Smooth muscle cell (in vitro differentiated cells): ENCODE results near the gene GALNT14. TPM values are rescaled to one million over a fixed set of nuclear protein-coding genes. Genes with fewer than 3 reads are reported as not detected.

Experiments
- DNase-seq: peaks from one replicate; lab custom pipeline; 2025; ENCODE audit not compliant: unreplicated experiment; lab: John Stamatoyannopoulos, UW
- H2AFZ ChIP-seq: fragments of 200-600 bp; sonication (generic); 2 replicates; pipeline ENCODE4 v1.6.0; 2016; ENCODE audit warnings: antibody characterized with exemption, low read depth, mild to moderate bottlenecking
- H3F3A ChIP-seq: fragments of 200-600 bp; sonication (generic); 2 replicates; pipeline ENCODE4 v1.6.0; 2017; ENCODE audit warnings: antibody characterized with exemption, low read depth
- H3K27ac ChIP-seq: fragments of 200-600 bp; sonication (generic); 2 replicates; pipeline ENCODE4 v1.5.1; 2016; ENCODE audit warnings: low read depth, mild to moderate bottlenecking
- H3K27me3 ChIP-seq: fragments of 200-600 bp; sonication (generic); 2 replicates; pipeline ENCODE4 v1.6.1; 2016; ENCODE audit warnings: low read depth, mild to moderate bottlenecking
- H3K36me3 ChIP-seq: fragments of 200-600 bp; sonication (generic); 2 replicates; pipeline ENCODE4 v1.5.1; 2016; ENCODE audit warnings: low read depth
- H3K4me1 ChIP-seq: fragments of 200-600 bp; sonication (generic); 2 replicates; pipeline ENCODE4 v1.5.1; 2016; ENCODE audit warnings: low read depth
- H3K4me2 ChIP-seq: fragments of 200-600 bp; sonication (generic); 2 replicates; pipeline ENCODE4 v1.6.0; 2016; ENCODE audit warnings: mild to moderate bottlenecking
- H3K4me3 ChIP-seq: fragments of 200-600 bp; sonication (generic); 2 replicates; pipeline ENCODE4 v1.5.1; 2016; ENCODE audit warnings: mild to moderate bottlenecking
- H3K79me2 ChIP-seq: fragments of 200-600 bp; sonication (generic); 2 replicates; pipeline ENCODE4 v1.6.0; 2016; ENCODE audit warnings: low read depth, mild to moderate bottlenecking
- H3K9ac ChIP-seq: fragments of 200-600 bp; sonication (generic); 2 replicates; pipeline ENCODE4 v1.6.0; 2016; ENCODE audit warnings: low read depth
- H3K9me3 ChIP-seq: fragments of 200-600 bp; sonication (generic); replicated peaks from 2 replicates; pipeline ENCODE4 v1.5.1; 2016; ENCODE audit warnings: low read depth
- H4K20me1 ChIP-seq: fragments of 200-600 bp; sonication (generic); 2 replicates; pipeline ENCODE4 v1.6.0; 2016; ENCODE audit warnings: low read depth
- WGBS: methylation state at CpG from one replicate; pipeline ENCODE4 v1.1.7; 2016; ENCODE audit warnings: low lambda C conversion rate; 5-methylcytosine and 5-hydroxymethylcytosine counted together
- polyA plus RNA-seq: library from polyadenylated mRNA; unstranded; fragments of >200 nt; fragmentation: Nextera tagmentation; extraction: Ambion mirVana; gene quantifications from 2 replicates; pipeline ENCODE4 v1.2.1, GENCODE V29; 2016
- total RNA-seq: library from RNA; depleted of rRNA; stranded (reverse); fragments of >200 nt; gene quantifications from 2 replicates; pipeline ENCODE4 v1.2.3, GENCODE V29; 2014
- TF ChIP-seq, protein P1 (sequence below): fragments of 200-600 bp; sonication (generic); IDR thresholded peaks from 2 replicates; pipeline ENCODE4 v1.5.1; 2017; ENCODE audit warnings: borderline replicate concordance, mild to moderate bottlenecking, antibody characterized with exemption; ENCODE audit not compliant: insufficient read depth, poor library complexity, severe bottlenecking

GALNT14 gene
- total and polyA plus RNA-seq, 2 experiments from 2014 or later: 0.63 to 1.0 TPM

DNA sequence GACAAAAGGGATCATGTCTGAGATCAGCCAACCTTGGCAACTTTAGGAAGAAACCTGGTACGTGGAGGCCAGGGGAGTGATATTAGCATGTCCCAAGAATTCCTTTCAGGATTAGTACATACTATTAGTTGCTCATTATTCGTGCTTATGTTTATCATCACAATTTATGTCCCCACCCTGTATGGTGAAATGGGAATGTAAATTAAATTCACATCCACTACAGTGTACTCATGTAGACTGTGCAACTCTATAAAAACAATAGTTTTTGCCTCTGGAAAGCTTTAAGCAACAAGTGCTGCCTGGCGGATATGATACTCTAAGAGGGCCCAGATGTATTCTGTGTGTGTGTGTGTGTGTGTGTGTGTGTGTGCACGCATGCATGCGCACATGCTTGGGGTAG is 110.7 kb downstream of the GALNT14 start:
- no peak overlapping the region for H3K27ac ChIP-seq
- no peak overlapping the region for H3K9ac ChIP-seq
- H3K79me2 ChIP-seq: no peaks in the 10 kb centered on the region
- H3K4me1 ChIP-seq: no peaks in the 10 kb centered on the region
- no peaks in the 10 kb centered on the region for H4K20me1 ChIP-seq
- TF ChIP-seq, protein P1, sequence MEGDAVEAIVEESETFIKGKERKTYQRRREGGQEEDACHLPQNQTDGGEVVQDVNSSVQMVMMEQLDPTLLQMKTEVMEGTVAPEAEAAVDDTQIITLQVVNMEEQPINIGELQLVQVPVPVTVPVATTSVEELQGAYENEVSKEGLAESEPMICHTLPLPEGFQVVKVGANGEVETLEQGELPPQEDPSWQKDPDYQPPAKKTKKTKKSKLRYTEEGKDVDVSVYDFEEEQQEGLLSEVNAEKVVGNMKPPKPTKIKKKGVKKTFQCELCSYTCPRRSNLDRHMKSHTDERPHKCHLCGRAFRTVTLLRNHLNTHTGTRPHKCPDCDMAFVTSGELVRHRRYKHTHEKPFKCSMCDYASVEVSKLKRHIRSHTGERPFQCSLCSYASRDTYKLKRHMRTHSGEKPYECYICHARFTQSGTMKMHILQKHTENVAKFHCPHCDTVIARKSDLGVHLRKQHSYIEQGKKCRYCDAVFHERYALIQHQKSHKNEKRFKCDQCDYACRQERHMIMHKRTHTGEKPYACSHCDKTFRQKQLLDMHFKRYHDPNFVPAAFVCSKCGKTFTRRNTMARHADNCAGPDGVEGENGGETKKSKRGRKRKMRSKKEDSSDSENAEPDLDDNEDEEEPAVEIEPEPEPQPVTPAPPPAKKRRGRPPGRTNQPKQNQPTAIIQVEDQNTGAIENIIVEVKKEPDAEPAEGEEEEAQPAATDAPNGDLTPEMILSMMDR: no peak
- H3K4me3 ChIP-seq: no peak overlapping the region
- no peak overlapping the region for H2AFZ ChIP-seq
- no peaks in the 10 kb centered on the region for H3K36me3 ChIP-seq
- H3K27me3 ChIP-seq: no peaks in the 10 kb centered on the region
- DNase-seq: no peak
- no peaks in the 10 kb centered on the region for H3F3A ChIP-seq
- H3K9me3 ChIP-seq: no peaks in the 10 kb centered on the region
- no peak overlapping the region for H3K4me2 ChIP-seq
- 88% methylated on average over 5 of the region's 5 CpGs for whole genome bisulfite sequencing

DNA sequence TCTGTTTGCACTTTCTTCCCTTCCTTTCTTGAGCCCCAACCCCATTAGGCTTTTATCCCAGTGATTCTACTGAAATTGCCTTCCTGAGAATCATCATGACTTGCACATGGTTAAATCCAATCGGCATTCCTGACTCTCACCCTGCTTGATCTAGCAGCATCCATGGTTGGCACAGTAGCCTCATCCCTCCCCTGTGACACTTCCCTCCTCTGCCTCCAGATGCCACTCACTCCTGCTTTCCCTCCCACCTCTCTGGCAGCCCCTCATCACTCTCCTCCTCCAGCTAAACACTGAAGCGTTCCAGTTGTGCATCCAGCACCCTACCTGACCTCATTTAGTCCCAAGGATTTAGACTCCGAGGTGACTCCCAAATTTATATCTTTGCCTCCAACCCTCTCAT is 114.7 kb downstream of the GALNT14 start:
- no peaks in the 10 kb centered on the region for H3F3A ChIP-seq
- no peak overlapping the region for H3K9ac ChIP-seq
- no peaks in the 10 kb centered on the region for H3K9me3 ChIP-seq
- no peak for DNase-seq
- no peaks in the 10 kb centered on the region for H3K4me1 ChIP-seq
- H4K20me1 ChIP-seq: no peaks in the 10 kb centered on the region
- WGBS: 94% methylated on average over 3 of the region's 3 CpGs
- no peak overlapping the region for H3K4me3 ChIP-seq
- H3K79me2 ChIP-seq: no peaks in the 10 kb centered on the region
- TF ChIP-seq, protein P1: no peak
- no peaks in the 10 kb centered on the region for H3K36me3 ChIP-seq
- H3K4me2 ChIP-seq: no peak overlapping the region
- no peak overlapping the region for H3K27ac ChIP-seq
- H3K27me3 ChIP-seq: no peaks in the 10 kb centered on the region
- no peak overlapping the region for H2AFZ ChIP-seq

DNA sequence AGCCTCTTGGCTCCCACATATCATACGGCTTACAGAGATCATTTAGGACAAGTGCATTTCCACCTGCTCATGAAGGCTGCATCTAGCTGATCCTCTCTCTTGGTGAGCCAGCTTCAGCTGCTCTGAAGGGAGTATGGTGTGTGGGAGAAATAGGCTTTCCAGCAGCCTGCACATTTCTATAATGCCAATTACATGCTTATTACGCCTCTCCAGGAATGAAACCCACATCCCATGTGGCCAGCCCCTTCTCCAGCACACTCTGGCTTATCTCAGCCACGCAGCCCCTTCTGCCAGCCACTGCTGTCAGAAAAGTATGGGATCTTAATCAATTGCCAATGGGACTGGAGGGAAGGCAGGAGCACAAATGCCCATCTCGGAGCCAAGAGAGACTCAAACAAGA is 117.5 kb downstream of the GALNT14 start:
- Histone ChIP-seq H3K4me3 (no peak overlapping the region), H2AFZ (no peak overlapping the region), H3K4me2 (no peak overlapping the region), H4K20me1 (no peaks in the 10 kb centered on the region), H3K9me3 (no peaks in the 10 kb centered on the region), H3K27me3 (no peaks in the 10 kb centered on the region), H3K27ac (no peak overlapping the region), H3F3A (no peaks in the 10 kb centered on the region), H3K36me3 (no peaks in the 10 kb centered on the region), H3K9ac (no peak overlapping the region), H3K4me1 (no peaks in the 10 kb centered on the region), H3K79me2 (no peaks in the 10 kb centered on the region)
- TF ChIP-seq, protein P1: no peak
- DNase-seq: no peak
- WGBS: 86% methylated on average over 4 of the region's 4 CpGs

DNA sequence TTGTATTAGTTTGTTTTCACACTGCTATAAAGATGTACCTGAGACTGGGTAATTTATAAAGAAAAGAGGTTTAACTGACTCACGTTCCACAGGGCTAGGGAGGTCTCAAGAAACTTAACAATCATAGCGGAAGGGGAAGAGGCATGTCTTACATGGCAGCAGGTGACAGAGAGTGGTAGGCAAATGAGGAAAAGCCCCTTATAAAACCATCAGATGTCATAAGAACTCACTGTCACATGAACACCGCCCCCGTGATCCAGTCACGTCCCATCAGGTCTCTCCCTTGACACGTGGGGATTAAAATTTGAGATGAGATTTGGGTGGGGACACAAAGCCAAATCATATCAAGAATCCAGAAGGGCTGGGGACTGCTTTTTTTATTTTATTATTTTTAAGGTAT is 120.0 kb downstream of the GALNT14 start:
- no peak for DNase-seq
- Histone ChIP-seq H2AFZ (no peak overlapping the region), H3K79me2 (no peaks in the 10 kb centered on the region), H4K20me1 (no peaks in the 10 kb centered on the region), H3K4me3 (no peak overlapping the region), H3F3A (no peaks in the 10 kb centered on the region), H3K4me2 (no peak overlapping the region), H3K9me3 (no peaks in the 10 kb centered on the region), H3K27me3 (no peaks in the 10 kb centered on the region), H3K4me1 (no peaks in the 10 kb centered on the region), H3K36me3 (no peaks in the 10 kb centered on the region), H3K27ac (no peak overlapping the region), H3K9ac (no peak overlapping the region)
- 91% methylated on average over 6 of the region's 6 CpGs for WGBS
- TF ChIP-seq, protein P1: no peak
